PC-3 (cell line): ENCODE data around the gene CDK5.

Experiments
- EZH2 ChIP-seq: fragments of 300-600 bp; sonication (generic); IDR thresholded peaks from one replicate; pipeline ENCODE4 v1.6.1; 2017; ENCODE audit warnings: antibody characterized with exemption, mild to moderate bottlenecking, low read length; ENCODE audit not compliant: unreplicated experiment
- TF ChIP-seq, protein P1 (sequence below): fragments of 300-600 bp; sonication (generic); conservative IDR thresholded peaks from 2 replicates; pipeline ENCODE4 v1.5.1; 2017; ENCODE audit warnings: antibody characterized with exemption, low read depth, mild to moderate bottlenecking, low read length

GRCh38 chr7:151016942-151017341 is 40.8 kb downstream of the CDK5 start:
- TF ChIP-seq, protein P1, sequence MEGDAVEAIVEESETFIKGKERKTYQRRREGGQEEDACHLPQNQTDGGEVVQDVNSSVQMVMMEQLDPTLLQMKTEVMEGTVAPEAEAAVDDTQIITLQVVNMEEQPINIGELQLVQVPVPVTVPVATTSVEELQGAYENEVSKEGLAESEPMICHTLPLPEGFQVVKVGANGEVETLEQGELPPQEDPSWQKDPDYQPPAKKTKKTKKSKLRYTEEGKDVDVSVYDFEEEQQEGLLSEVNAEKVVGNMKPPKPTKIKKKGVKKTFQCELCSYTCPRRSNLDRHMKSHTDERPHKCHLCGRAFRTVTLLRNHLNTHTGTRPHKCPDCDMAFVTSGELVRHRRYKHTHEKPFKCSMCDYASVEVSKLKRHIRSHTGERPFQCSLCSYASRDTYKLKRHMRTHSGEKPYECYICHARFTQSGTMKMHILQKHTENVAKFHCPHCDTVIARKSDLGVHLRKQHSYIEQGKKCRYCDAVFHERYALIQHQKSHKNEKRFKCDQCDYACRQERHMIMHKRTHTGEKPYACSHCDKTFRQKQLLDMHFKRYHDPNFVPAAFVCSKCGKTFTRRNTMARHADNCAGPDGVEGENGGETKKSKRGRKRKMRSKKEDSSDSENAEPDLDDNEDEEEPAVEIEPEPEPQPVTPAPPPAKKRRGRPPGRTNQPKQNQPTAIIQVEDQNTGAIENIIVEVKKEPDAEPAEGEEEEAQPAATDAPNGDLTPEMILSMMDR, result no peak
- no peak for TF ChIP-seq EZH2
